Caco-2 (cell line): ENCODE results near the gene FAM3A. TPM values are rescaled to one million over a fixed set of nuclear protein-coding genes. Genes with fewer than 3 reads are reported as not detected.
"Not testable (repeated sequence)": the region's sequence is repeated elsewhere in the genome, so short reads cannot be mapped to it uniquely, and the experiment has no call there.

Experiments used
- BruUV-seq: library from RNA; stranded (reverse); fragments of 400-500 nt; replicated peaks from 2 replicates; lab custom pipeline; 2021; lab: Mats Ljungman, UMichigan
- CTCF ChIA-PET: fragments of 300-600 bp; sonication (Branson Sonifier 250); formaldehyde crosslinking; loops from one replicate; lab custom pipeline; 2022; ENCODE audit warnings: antibody characterized with exemption; lab: Charles Lee
- POLR2A ChIA-PET: fragments of 300-600 bp; sonication (Branson Sonifier 250); formaldehyde crosslinking; loops from one replicate; lab custom pipeline; 2022; ENCODE audit warnings: antibody characterized with exemption; lab: Charles Lee
- DNase-seq, 2 experiments: peaks; one replicate each; pipeline versions ENCODE4 v3.0.0 to v3.0.0-alpha.2; 2020 to 2022
- H3K27me3 ChIP-seq: replicated peaks from 2 replicates; pipeline ENCODE4 v1.6.0; 2011; ENCODE audit warnings: low read length; ENCODE audit not compliant: control insufficient read depth, insufficient read depth
- H3K36me3 ChIP-seq: 2 replicates; pipeline ENCODE4 v1.5.1; 2011; ENCODE audit warnings: low read length; ENCODE audit not compliant: control insufficient read depth, insufficient read depth
- H3K4me1 ChIP-seq: fragments of 250-450 bp; sonication (Bioruptor Pico); 2 replicates; pipeline ENCODE4 v1.5.1; 2020; ENCODE audit warnings: mild to moderate bottlenecking
- H3K4me3 ChIP-seq: 2 replicates; pipeline ENCODE4 v1.5.1; 2011; ENCODE audit warnings: low read depth, mild to moderate bottlenecking, control low read depth, low read length
- H3K9me3 ChIP-seq: fragments of 250-450 bp; sonication (Bioruptor Pico); 2 replicates; pipeline ENCODE4 v1.5.1; 2020; ENCODE audit warnings: mild to moderate bottlenecking, moderate library complexity
- H3K27ac Mint-ChIP-seq: one replicate; pipeline ENCODE4 v1.8.0; 2022; ENCODE audit warnings: mixed read lengths; ENCODE audit not compliant: unreplicated experiment
- H3K27me3 Mint-ChIP-seq: one replicate; pipeline ENCODE4 v1.8.0; 2022; ENCODE audit warnings: mixed read lengths; ENCODE audit not compliant: insufficient read depth, unreplicated experiment
- H3K36me3 Mint-ChIP-seq: one replicate; pipeline ENCODE4 v1.8.0; 2022; ENCODE audit warnings: mild to moderate bottlenecking, mixed read lengths; ENCODE audit not compliant: insufficient read depth, unreplicated experiment
- H3K4me1 Mint-ChIP-seq: one replicate; pipeline ENCODE4 v1.8.0; 2022; ENCODE audit warnings: low read depth, mixed read lengths; ENCODE audit not compliant: unreplicated experiment
- H3K4me3 Mint-ChIP-seq: one replicate; pipeline ENCODE4 v1.8.0; 2022; ENCODE audit warnings: mild to moderate bottlenecking, moderate library complexity, mixed read lengths; ENCODE audit not compliant: unreplicated experiment
- H3K9me3 Mint-ChIP-seq: one replicate; pipeline ENCODE4 v1.8.0; 2022; ENCODE audit warnings: mixed read lengths; ENCODE audit not compliant: unreplicated experiment
- CTCF ChIP-seq, 2 experiments: fragments of 200-600 bp in 1 of 2; IDR thresholded peaks; 1 replicate in 1 of 2; 2 replicates in 1 of 2; pipeline versions ENCODE4 v1.5.1 to v1.8.0; 2011 to 2022; ENCODE audit warnings: antibody characterized with exemption in 1 of 2, control low read depth in 1 of 2, inconsistent platforms in 1 of 2, low read depth in 1 of 2, low read length in 1 of 2, mild to moderate bottlenecking in 1 of 2, moderate library complexity in 1 of 2; ENCODE audit not compliant: insufficient read depth in 1 of 2, severe bottlenecking in 1 of 2, unreplicated experiment in 1 of 2
- intact Hi-C: fragments of 100-400 bp; cut with micrococcal nuclease; formaldehyde crosslinking; loops from one replicate; pipeline ENCODE4 v1.10.0; 2022; ENCODE audit not compliant: unreplicated experiment
- total RNA-seq: library from RNA; stranded (reverse); gene quantifications from 2 replicates; pipeline ENCODE4 v1.2.3, GENCODE V29; 2022

Gene FAM3A
- total RNA-seq, 1 experiment from 2014 or later, result 27.3 TPM

GRCh38 chrX:154552112-154552806 is 36.2 kb upstream of the FAM3A start:
- intact Hi-C loops, BruUV-seq, H3K36me3 ChIP-seq, H3K4me1 ChIP-seq, H3K4me3 ChIP-seq, H3K4me3 Mint-ChIP-seq, POLR2A ChIA-PET, H3K27ac Mint-ChIP-seq, DNase-seq, CTCF ChIA-PET, H3K27me3 ChIP-seq, H3K9me3 Mint-ChIP-seq, H3K9me3 ChIP-seq, H3K27me3 Mint-ChIP-seq: not testable (repeated sequence)
- Mint-ChIP-seq H3K36me3 (peaks cover 43% of the 10 kb centered on the region), H3K4me1 (peaks cover 10% of the 10 kb centered on the region)

- intact Hi-C loops, result no loop called here
- no peak for TF ChIP-seq CTCF (IDR thresholded peaks at IDR 0.05; ENCODE audit: insufficient read depth in 1 of 2, low read depth in 1 of 2, low read length in 1 of 2, severe bottlenecking in 1 of 2, unreplicated experiment in 1 of 2)
- Histone ChIP-seq H3K27me3 (no peaks in the 10 kb centered on the region), H3K4me3 (no peak overlapping the region), H3K36me3 (peaks cover 1% of the 10 kb centered on the region; the same call in 1 of the 2 replicates), H3K9me3 (no peaks in the 10 kb centered on the region), H3K4me1 (no peaks in the 10 kb centered on the region)
- Mint-ChIP-seq H3K4me1 (peaks cover 10% of the 10 kb centered on the region), H3K36me3 (peaks cover 43% of the 10 kb centered on the region), H3K9me3 (no peaks in the 10 kb centered on the region), H3K27ac (no peak overlapping the region), H3K27me3 (no peaks in the 10 kb centered on the region), H3K4me3 (peak overlapping the region; percentile 30)
- BruUV-seq, result no TSS peak
- CTCF ChIA-PET, result no interaction called here
- POLR2A ChIA-PET, result no interaction called here
- DNase-seq, result no peak
Observed at GRCh38 chrX:154549766-154550165, 33.7 kb upstream of the FAM3A start.

DNA sequence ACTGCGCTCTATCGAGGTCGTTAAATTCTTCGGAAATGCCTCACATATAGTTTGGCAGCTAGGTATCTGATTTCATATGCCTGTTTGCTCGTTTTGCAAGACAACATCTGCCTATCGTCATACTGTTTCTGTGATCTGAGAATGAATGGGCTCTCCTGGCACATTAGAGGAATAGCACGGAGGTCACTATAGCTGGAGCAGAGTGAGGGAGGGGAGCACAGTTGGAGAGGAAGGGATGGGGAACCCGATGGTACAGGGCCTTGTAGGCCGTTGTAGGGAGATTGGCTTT is 31.9 kb upstream of the FAM3A start:
- intact Hi-C loops, result no loop called here
- H3K9me3 ChIP-seq, result no peaks in the 10 kb centered on the region
- ChIA-PET CTCF (interaction anchor here (0.7 kb wide), 1 partner anchor 174 kb away, joined by 3 read pairs; no protein-coding TSS in a partner anchor), POLR2A (interaction anchor here (0.6 to 1.2 kb wide), 2 partner anchors 57 to 100 kb away, joined by 3 to 6 read pairs; partner anchors contain the start of gene SLC10A3)
- BruUV-seq, result no TSS peak
- no peak for TF ChIP-seq CTCF (IDR thresholded peaks at IDR 0.05; ENCODE audit: insufficient read depth in 1 of 2, low read depth in 1 of 2, low read length in 1 of 2, severe bottlenecking in 1 of 2, unreplicated experiment in 1 of 2)
- Mint-ChIP-seq H3K27ac (peak overlapping the region; percentile 95), H3K36me3 (peaks cover 38% of the 10 kb centered on the region), H3K27me3 (no peaks in the 10 kb centered on the region), H3K9me3 (no peaks in the 10 kb centered on the region), H3K4me1 (peaks cover 10% of the 10 kb centered on the region), H3K4me3 (peak overlapping the region; percentile 99)
- peak overlapping the region; percentile 76 for H3K4me3 ChIP-seq
- H3K4me1 ChIP-seq, result no peaks in the 10 kb centered on the region
- H3K36me3 ChIP-seq, result no peaks in the 10 kb centered on the region; the same call in 1 of the 2 replicates
- DNase-seq, result no peak
- H3K27me3 ChIP-seq, result no peaks in the 10 kb centered on the region
